ENCODE measurements around the gene NR6A1. TPM values are rescaled to one million over a fixed set of nuclear protein-coding genes. Genes with fewer than 3 reads are reported as not detected.
A peak's percentile ranks its signal among the peaks of the same experiment; 100 is the strongest.

NR6A1 gene
- total and polyA plus RNA-seq, 5 donors: 0.57 to 1.9 (median 0.91) TPM

DNA sequence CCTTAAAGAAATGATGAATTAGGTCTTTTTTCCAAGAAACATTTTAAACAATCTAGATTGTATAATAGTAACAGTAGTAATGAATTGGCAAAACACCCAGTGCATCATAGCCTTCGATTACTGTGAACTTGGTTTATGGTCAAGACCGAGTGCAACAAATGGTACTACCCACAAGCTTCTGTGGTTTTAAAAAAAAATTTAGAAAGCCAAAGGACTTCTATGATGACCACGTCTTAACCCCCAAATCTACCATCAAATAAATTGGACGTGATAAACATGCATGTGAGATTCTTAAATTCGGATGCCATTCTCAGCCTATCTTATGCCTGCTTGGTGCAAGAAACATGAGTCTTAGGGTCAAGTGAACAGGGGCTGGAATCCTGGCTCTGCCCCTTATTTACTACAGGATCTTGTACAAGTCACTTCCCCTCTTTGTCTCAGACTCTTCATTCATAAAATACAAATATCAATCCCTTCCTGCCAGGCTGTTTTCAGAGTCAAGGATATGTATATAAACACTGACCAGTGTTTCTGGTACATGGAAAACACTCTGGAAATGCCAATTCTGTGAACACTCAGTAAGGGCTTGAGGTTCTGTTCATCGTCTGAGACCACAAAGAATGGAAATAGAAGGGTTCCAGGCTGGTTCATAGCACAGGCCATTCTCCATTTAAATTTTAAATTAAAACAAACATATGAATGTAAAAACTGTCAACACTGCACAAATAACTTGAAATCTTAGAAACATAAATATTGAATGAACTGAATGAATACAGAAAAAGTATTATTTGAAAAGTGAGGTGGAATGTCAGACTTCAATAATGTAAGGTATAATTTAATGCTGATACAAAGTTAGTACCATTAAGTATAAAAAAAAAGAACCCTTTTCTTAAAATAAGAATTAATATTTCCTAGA lies 107.8 kb downstream of the NR6A1 start:
- DNase-seq (no peak), ATAC-seq (no peak)
- H3K27me3 ChIP-seq (ENCODE audit: control insufficient read depth, insufficient read depth): no peaks in the 10 kb centered on the region
- H3K4me3 ChIP-seq (ENCODE audit: low read length): no peak overlapping the region
- H3K9me3 ChIP-seq (ENCODE audit: control insufficient read depth, low read length): no peaks in the 10 kb centered on the region
- H3K27ac ChIP-seq (ENCODE audit: low read length): no peak overlapping the region
- H3K4me1 ChIP-seq (ENCODE audit: control insufficient read depth, insufficient read depth, low read length): no peaks in the 10 kb centered on the region
- intact Hi-C loops (cut with DNase I): no loop called here
- 73% methylated on average over 6 of the region's 6 CpGs for WGBS

- no peaks in the 10 kb centered on the region for H3K4me1 ChIP-seq (ENCODE audit: control insufficient read depth, insufficient read depth, low read length)
- no peak for DNase-seq
- H3K4me3 ChIP-seq (ENCODE audit: low read length): no peak overlapping the region
- intact Hi-C loops (cut with DNase I): no loop called here
- H3K27ac ChIP-seq (ENCODE audit: low read length): no peak overlapping the region
- no peaks in the 10 kb centered on the region for H3K9me3 ChIP-seq (ENCODE audit: control insufficient read depth, low read length)
- 63% methylated on average over 2 of the region's 2 CpGs for whole genome bisulfite sequencing
- H3K27me3 ChIP-seq (ENCODE audit: control insufficient read depth, insufficient read depth): no peaks in the 10 kb centered on the region
- no peak for ATAC-seq
Observed at GRCh38 chr9:124662561-124662960, 108.5 kb downstream of the NR6A1 start.

DNA sequence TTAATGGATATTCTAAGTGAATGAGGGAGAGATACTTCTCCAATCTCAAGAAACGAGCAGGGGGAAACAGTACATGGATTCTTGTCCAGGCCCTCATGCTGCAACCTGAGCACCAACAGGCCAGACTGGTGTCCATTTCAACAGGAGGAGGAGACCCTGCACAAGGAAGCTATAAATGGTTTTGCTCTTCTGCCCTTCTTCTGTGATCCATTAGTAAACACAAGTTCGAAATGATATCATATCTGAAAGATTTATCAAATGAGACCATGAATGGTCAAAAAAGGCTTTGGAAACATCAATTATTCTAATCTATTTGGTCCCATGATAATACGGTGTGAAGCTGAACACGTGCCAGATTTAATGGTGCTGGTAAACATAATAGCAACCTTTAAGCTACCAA lies 109.8 kb downstream of the NR6A1 start:
- 77% methylated on average over 4 of the region's 4 CpGs for WGBS
- ATAC-seq (no peak), DNase-seq (no peak)
- no peaks in the 10 kb centered on the region for H3K9me3 ChIP-seq (ENCODE audit: control insufficient read depth, low read length)
- H3K4me1 ChIP-seq (ENCODE audit: control insufficient read depth, insufficient read depth, low read length): no peaks in the 10 kb centered on the region
- H3K27me3 ChIP-seq (ENCODE audit: control insufficient read depth, insufficient read depth): no peaks in the 10 kb centered on the region
- intact Hi-C loops (cut with DNase I): no loop called here
- H3K27ac ChIP-seq (ENCODE audit: low read length): no peak overlapping the region
- H3K4me3 ChIP-seq (ENCODE audit: low read length): no peak overlapping the region

- Histone ChIP-seq H3K27me3 (ENCODE audit: control insufficient read depth, insufficient read depth) (no peaks in the 10 kb centered on the region), H3K4me1 (ENCODE audit: control insufficient read depth, insufficient read depth, low read length) (no peaks in the 10 kb centered on the region), H3K4me3 (ENCODE audit: low read length) (peak overlapping the region; percentile 86), H3K27ac (ENCODE audit: low read length) (peak overlapping the region; percentile 61), H3K9me3 (ENCODE audit: control insufficient read depth, low read length) (no peaks in the 10 kb centered on the region)
- DNase-seq: no peak
- ATAC-seq: no peak
- WGBS: 4% methylated on average over 11 of the region's 11 CpGs
- intact Hi-C loops (cut with DNase I): no loop called here
Observed at GRCh38 chr9:124660341-124660801, 110.7 kb downstream of the NR6A1 start.

- H3K27ac ChIP-seq (ENCODE audit: low read length): peak overlapping the region; percentile 49
- H3K4me3 ChIP-seq (ENCODE audit: low read length): peak overlapping the region; percentile 86
- no peaks in the 10 kb centered on the region for H3K9me3 ChIP-seq (ENCODE audit: control insufficient read depth, low read length)
- intact Hi-C loops (cut with DNase I): no loop called here
- DNase-seq: peak; percentile 71 to 87 (median 87)
- H3K27me3 ChIP-seq (ENCODE audit: control insufficient read depth, insufficient read depth): no peaks in the 10 kb centered on the region
- under 1% methylated on average over 15 of the region's 15 CpGs for WGBS
- peak; percentile 85 to 90 for ATAC-seq
- H3K4me1 ChIP-seq (ENCODE audit: control insufficient read depth, insufficient read depth, low read length): no peaks in the 10 kb centered on the region
Observed at GRCh38 chr9:124659099-124659659, 111.9 kb downstream of the NR6A1 start.

GRCh38 chr9:124658165-124659017 lies 112.7 kb downstream of the NR6A1 start:
- 1% methylated on average over 14 of the region's 14 CpGs for WGBS
- peak; percentile 66 to 81 (median 75) for DNase-seq
- intact Hi-C loops (cut with DNase I): no loop called here
- Histone ChIP-seq H3K27me3 (ENCODE audit: control insufficient read depth, insufficient read depth) (no peaks in the 10 kb centered on the region), H3K9me3 (ENCODE audit: control insufficient read depth, low read length) (no peaks in the 10 kb centered on the region), H3K4me3 (ENCODE audit: low read length) (peak overlapping the region; percentile 86), H3K27ac (ENCODE audit: low read length) (peak overlapping the region; percentile 69), H3K4me1 (ENCODE audit: control insufficient read depth, insufficient read depth, low read length) (no peaks in the 10 kb centered on the region)
- ATAC-seq: peak; percentile 98

GRCh38 chr9:124657516-124657915 lies 113.6 kb downstream of the NR6A1 start:
- no peak overlapping the region for H3K27ac ChIP-seq (ENCODE audit: low read length)
- ATAC-seq: no peak

DNA sequence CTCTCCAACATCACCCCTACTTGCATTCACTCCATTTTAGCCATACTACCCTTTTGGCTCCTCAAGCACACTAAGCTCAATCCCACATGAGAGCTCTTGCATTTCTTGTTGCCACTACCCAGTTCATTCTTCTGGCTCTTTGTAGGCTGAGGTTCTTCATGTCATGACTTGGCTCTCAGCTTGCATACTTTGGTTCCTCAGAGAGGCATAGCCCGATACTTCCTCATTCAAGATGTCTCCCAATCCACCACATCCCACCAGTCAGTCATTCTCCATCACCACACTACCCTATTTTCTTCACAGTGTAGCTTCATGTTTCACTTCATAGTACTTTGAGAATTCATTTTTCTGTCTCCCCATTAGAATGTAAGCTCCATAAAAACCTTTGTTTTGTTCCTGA lies 116.7 kb downstream of the NR6A1 start:
- intact Hi-C loops (cut with DNase I): no loop called here
- DNase-seq (no peak), ATAC-seq (no peak)
- Histone ChIP-seq H3K27me3 (ENCODE audit: control insufficient read depth, insufficient read depth) (no peaks in the 10 kb centered on the region), H3K27ac (ENCODE audit: low read length) (no peak overlapping the region), H3K4me1 (ENCODE audit: control insufficient read depth, insufficient read depth, low read length) (no peaks in the 10 kb centered on the region), H3K9me3 (ENCODE audit: control insufficient read depth, low read length) (no peaks in the 10 kb centered on the region), H3K4me3 (ENCODE audit: low read length) (no peak overlapping the region)
- WGBS: 81% methylated on average over 1 of the region's 1 CpG

More at GRCh38 chr9:124657516-124657915, 113.6 kb downstream of the NR6A1 start:
- Histone ChIP-seq H3K9me3 (ENCODE audit: control insufficient read depth, low read length) (no peaks in the 10 kb centered on the region), H3K27me3 (ENCODE audit: control insufficient read depth, insufficient read depth) (no peaks in the 10 kb centered on the region), H3K4me1 (ENCODE audit: control insufficient read depth, insufficient read depth, low read length) (no peaks in the 10 kb centered on the region), H3K4me3 (ENCODE audit: low read length) (no peak overlapping the region)
- WGBS: 82% methylated on average over 1 of the region's 1 CpG
- DNase-seq: no peak
- intact Hi-C loops (cut with DNase I): no loop called here

GRCh38 chr9:124652615-124653393 lies 118.3 kb downstream of the NR6A1 start:
- H3K4me1 ChIP-seq (ENCODE audit: control insufficient read depth, insufficient read depth, low read length): no peaks in the 10 kb centered on the region
- no peak overlapping the region for H3K27ac ChIP-seq (ENCODE audit: low read length)
- no peak overlapping the region for H3K4me3 ChIP-seq (ENCODE audit: low read length)
- no peaks in the 10 kb centered on the region for H3K9me3 ChIP-seq (ENCODE audit: control insufficient read depth, low read length)
- ATAC-seq (peak; percentile 56 to 80), DNase-seq (no peak)
- intact Hi-C loops (cut with DNase I): no loop called here
- 70% methylated on average over 3 of the region's 3 CpGs for WGBS
- no peaks in the 10 kb centered on the region for H3K27me3 ChIP-seq (ENCODE audit: control insufficient read depth, insufficient read depth)

GRCh38 chr9:124652203-124652602 lies 118.9 kb downstream of the NR6A1 start:
- Histone ChIP-seq H3K9me3 (ENCODE audit: control insufficient read depth, low read length) (no peaks in the 10 kb centered on the region), H3K27ac (ENCODE audit: low read length) (no peak overlapping the region), H3K4me1 (ENCODE audit: control insufficient read depth, insufficient read depth, low read length) (no peaks in the 10 kb centered on the region), H3K4me3 (ENCODE audit: low read length) (no peak overlapping the region), H3K27me3 (ENCODE audit: control insufficient read depth, insufficient read depth) (no peaks in the 10 kb centered on the region)
- ATAC-seq (no peak), DNase-seq (no peak)
- 79% methylated on average over 1 of the region's 1 CpG for WGBS
- intact Hi-C loops (cut with DNase I): no loop called here

Data from right cardiac atrium (tissue), 5 donors.